H1 (cell line): ENCODE measurements around the gene MMP28. TPM values are rescaled to one million over a fixed set of nuclear protein-coding genes. Genes with fewer than 3 reads are reported as not detected.
A peak's percentile ranks its signal among the peaks of the same experiment; 100 is the strongest.

Source experiments
- CEBPB ChIP-seq: IDR thresholded peaks from 2 replicates; pipeline ENCODE4 v1.6.1; 2012; ENCODE audit warnings: low read depth, low read length
- E2F6 ChIP-seq: IDR thresholded peaks from 2 replicates; pipeline ENCODE4 v1.6.1; 2012; ENCODE audit warnings: inconsistent platforms
- EGR1 ChIP-seq: IDR thresholded peaks from 2 replicates; pipeline ENCODE4 v1.6.1; 2011; ENCODE audit warnings: low read depth, low read length, borderline replicate concordance
- EZH2 ChIP-seq: fragments of 200-600 bp; sonication (generic); IDR thresholded peaks from 2 replicates; pipeline ENCODE4 v1.7.1; 2012; ENCODE audit warnings: low read depth, mild to moderate bottlenecking, moderate library complexity, low read length, inconsistent platforms; ENCODE audit not compliant: severe bottlenecking
- KDM4A ChIP-seq: IDR thresholded peaks from one replicate; pipeline ENCODE4 v1.7.1; 2012; ENCODE audit warnings: low read depth, mild to moderate bottlenecking, moderate library complexity, low read length, inconsistent platforms; ENCODE audit not compliant: severe bottlenecking
- SAP30 ChIP-seq: fragments of 300-600 bp; sonication (generic); IDR thresholded peaks from 2 replicates; pipeline ENCODE4 v1.7.1; 2012; ENCODE audit warnings: low read length, moderate library complexity, mild to moderate bottlenecking, inconsistent platforms; ENCODE audit not compliant: insufficient read depth, insufficient replicate concordance
- SUZ12 ChIP-seq: fragments of 200-600 bp; sonication (generic); IDR thresholded peaks from 2 replicates; pipeline ENCODE4 v1.6.1; 2012; ENCODE audit warnings: mild to moderate bottlenecking, inconsistent platforms, low read length, moderate library complexity, mixed read lengths
- polyA plus RNA-seq, 7 experiments: library from polyadenylated mRNA; depleted of rRNA in 3 of 7; stranded (reverse) in 5 of 7; unstranded in 2 of 7; fragments of >200 nt in 5 of 7; fragments of 200-250 nt in 2 of 7; gene quantifications; 1 replicate in 5 of 7; 2 replicates in 1 of 7; 4 replicates in 1 of 7; pipeline versions ENCODE4 v1.2.1 to v1.2.3, GENCODE V29; 2011 to 2013; ENCODE audit warnings: missing spikeins in 2 of 7, mixed read lengths in 2 of 7
- total RNA-seq: library from RNA; stranded (reverse); fragmentation: NEBNext Ultra II Directional; extraction: Animal tissue kit (Norgen Biotek cat#: 25700); gene quantifications from 2 replicates; pipeline ENCODE4 v1.2.1, GENCODE V29; 2021

Gene MMP28
- total and polyA plus RNA-seq, 2 of the 8 experiments (the other 6 are each of a cell fraction or from before 2014, with no cell fraction given), result not detected

GRCh38 chr17:35731917-35732805, 63.3 kb downstream of the MMP28 start (continued):
- peak; percentile 53 for TF ChIP-seq SAP30
- no peak for TF ChIP-seq EGR1
- no peak for TF ChIP-seq CEBPB
- TF ChIP-seq E2F6, result no peak
- TF ChIP-seq KDM4A, result peak; percentile 80
- no peak for TF ChIP-seq EZH2
- TF ChIP-seq SUZ12, result no peak
